ENCODE results near the gene ME3.

ME3 gene

GRCh38 chr11:86396396-86396795, 276.0 kb downstream of the ME3 start:
- H3K79me2 ChIP-seq (ENCODE audit: insufficient read depth, low read depth), result no peaks in the 10 kb centered on the region
- H3K27me3 ChIP-seq (ENCODE audit: insufficient read depth, low read depth), result no peaks in the 10 kb centered on the region
- H3K4me3 ChIP-seq (IDR thresholded peaks at IDR 0.05; ENCODE audit: insufficient read depth, low read depth, low read length), result no peak overlapping the region
- no peaks in the 10 kb centered on the region for H3K36me3 ChIP-seq (ENCODE audit: insufficient read depth)
- TF ChIP-seq, protein P1, sequence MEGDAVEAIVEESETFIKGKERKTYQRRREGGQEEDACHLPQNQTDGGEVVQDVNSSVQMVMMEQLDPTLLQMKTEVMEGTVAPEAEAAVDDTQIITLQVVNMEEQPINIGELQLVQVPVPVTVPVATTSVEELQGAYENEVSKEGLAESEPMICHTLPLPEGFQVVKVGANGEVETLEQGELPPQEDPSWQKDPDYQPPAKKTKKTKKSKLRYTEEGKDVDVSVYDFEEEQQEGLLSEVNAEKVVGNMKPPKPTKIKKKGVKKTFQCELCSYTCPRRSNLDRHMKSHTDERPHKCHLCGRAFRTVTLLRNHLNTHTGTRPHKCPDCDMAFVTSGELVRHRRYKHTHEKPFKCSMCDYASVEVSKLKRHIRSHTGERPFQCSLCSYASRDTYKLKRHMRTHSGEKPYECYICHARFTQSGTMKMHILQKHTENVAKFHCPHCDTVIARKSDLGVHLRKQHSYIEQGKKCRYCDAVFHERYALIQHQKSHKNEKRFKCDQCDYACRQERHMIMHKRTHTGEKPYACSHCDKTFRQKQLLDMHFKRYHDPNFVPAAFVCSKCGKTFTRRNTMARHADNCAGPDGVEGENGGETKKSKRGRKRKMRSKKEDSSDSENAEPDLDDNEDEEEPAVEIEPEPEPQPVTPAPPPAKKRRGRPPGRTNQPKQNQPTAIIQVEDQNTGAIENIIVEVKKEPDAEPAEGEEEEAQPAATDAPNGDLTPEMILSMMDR (conservative IDR thresholded peaks at IDR 0.05; ENCODE audit: low read depth, low read length), result no peak
- no peak overlapping the region for H3K27ac ChIP-seq
- H3K4me2 ChIP-seq, result no peak overlapping the region
- H4K20me1 ChIP-seq (ENCODE audit: insufficient read depth), result no peaks in the 10 kb centered on the region
- no peak overlapping the region for H3K9ac ChIP-seq
- no peak overlapping the region for H2AFZ ChIP-seq (ENCODE audit: low read depth)
- no peaks in the 10 kb centered on the region for H3K4me1 ChIP-seq (ENCODE audit: low read depth, poor library complexity, severe bottlenecking)

DNA sequence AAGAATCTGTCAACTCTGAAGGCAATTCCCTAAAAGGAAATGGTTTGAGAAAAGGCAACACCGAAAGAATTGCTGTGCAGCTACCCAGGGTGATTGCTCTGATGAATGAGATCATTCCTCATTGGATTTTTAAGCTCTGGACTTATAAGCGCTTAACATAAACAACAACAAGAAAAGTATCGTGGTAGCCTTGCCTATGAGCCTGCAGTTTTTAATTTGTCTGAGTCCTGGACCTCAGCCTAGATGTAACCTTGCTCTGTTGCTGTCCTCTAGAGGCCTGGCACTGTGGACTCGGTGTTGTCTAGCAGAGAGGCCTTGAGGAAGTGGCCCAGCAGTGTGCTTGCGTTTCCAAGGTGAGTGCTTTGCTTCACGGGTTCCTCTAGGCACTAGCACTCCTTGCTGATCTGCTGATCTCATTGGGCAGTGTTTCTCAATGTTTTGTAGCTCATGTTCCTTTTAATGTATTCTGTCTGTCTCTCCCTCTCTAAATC, 277.3 kb downstream of the ME3 start:
- Histone ChIP-seq H3K4me1 (ENCODE audit: low read depth, poor library complexity, severe bottlenecking) (no peaks in the 10 kb centered on the region), H4K20me1 (ENCODE audit: insufficient read depth) (no peaks in the 10 kb centered on the region), H3K4me2 (no peak overlapping the region)

More for the DNA sequence above, 277.3 kb downstream of the ME3 start:
- no peak overlapping the region for H3K9ac ChIP-seq
- no peaks in the 10 kb centered on the region for H3K79me2 ChIP-seq (ENCODE audit: insufficient read depth, low read depth)
- no peaks in the 10 kb centered on the region for H3K36me3 ChIP-seq (ENCODE audit: insufficient read depth)
- no peak overlapping the region for H2AFZ ChIP-seq (ENCODE audit: low read depth)
- TF ChIP-seq, protein P1 (conservative IDR thresholded peaks at IDR 0.05; ENCODE audit: low read depth, low read length), result no peak
- no peaks in the 10 kb centered on the region for H3K27me3 ChIP-seq (ENCODE audit: insufficient read depth, low read depth)
- no peak overlapping the region for H3K4me3 ChIP-seq (IDR thresholded peaks at IDR 0.05; ENCODE audit: insufficient read depth, low read depth, low read length)
- no peak overlapping the region for H3K27ac ChIP-seq
